ENCODE measurements around the gene PRKCE.

DNA sequence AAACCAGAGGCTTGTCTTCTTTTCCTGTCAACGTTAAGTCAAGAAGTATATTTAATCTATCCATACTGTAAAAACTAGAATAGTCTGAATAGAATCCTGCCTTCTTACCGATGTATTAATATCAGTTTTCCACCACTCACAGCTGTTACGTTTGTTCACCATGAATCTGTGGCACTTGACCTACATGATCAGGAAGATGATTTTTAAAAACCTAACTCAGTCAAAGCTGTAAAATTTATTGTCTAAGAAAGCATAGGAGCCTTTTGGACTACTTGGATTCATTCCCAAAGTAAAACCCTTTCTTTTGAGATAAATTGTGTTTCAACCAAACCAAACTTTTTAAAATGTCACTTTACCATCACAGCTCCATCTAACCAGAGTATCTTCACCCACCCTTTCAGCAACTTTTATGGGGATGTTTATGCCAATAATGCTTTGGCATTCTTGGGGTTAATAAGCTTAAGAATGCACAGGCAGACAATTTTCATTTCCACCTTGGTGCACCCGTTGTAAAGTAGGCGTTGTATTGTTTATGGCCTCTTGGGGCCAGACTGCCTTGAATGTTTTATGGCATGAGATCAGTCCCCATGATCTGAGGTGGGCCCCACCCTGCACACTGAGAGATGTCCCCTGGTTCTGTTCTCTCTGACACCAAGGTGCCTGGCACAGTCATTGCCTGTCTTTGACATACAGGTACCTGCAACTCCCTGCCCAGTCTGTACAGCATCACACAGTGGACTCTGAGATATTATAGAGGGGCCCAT, 469.5 kb downstream of the PRKCE start:
- TF ChIP-seq CTCF (IDR thresholded peaks at IDR 0.05) = no peak
- no peak for TF ChIP-seq POLR2A (IDR thresholded peaks at IDR 0.05)
